ENCODE measurements around the gene SPSB3. TPM values are rescaled to one million over a fixed set of nuclear protein-coding genes. Genes with fewer than 3 reads are reported as not detected.

The SPSB3 gene
- total and polyA plus RNA-seq, 9 of the 15 experiments (the other 6 are each of a cell fraction or from before 2014, with no cell fraction given): 0.39 to 37.4 (median 7.1) TPM

DNA sequence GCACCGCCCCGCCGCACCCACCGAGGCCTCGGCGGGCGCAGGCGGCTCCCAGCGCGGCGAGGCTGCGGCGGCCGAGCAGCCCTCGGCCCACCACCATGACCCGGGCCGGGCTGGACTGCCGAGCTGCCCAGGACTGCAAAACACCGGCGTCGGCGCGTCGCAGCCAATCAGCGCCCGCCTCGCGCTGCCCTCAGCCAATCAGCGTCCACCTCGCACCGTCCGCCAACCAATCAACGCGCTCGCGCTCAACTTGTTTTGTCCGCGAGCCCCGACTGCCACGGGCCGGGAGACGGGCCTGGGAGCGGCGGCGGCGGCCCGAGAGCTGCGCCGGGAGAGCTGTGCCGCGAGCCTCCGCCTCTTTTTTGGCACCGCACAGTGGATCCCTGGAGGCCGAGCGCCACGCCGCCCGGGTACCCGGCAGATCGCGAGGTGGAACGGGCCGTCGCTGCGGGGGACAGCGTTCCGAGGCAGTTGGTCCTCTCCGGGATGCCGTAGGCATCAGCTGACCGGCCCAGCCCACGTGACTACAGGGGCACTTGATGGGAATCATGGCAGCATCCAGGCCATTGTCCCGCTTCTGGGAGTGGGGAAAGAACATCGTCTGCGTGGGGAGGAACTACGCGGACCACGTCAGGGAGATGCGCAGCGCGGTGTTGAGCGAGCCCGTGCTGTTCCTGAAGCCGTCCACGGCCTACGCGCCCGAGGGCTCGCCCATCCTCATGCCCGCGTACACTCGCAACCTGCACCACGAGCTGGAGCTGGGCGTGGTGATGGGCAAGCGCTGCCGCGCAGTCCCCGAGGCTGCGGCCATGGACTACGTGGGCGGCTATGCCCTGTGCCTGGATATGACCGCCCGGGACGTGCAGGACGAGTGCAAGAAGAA, 44.6 kb upstream of the SPSB3 start, which contains the start of the genes FAHD1 and HAGH (continued):
- TF ChIP-seq, protein P1, sequence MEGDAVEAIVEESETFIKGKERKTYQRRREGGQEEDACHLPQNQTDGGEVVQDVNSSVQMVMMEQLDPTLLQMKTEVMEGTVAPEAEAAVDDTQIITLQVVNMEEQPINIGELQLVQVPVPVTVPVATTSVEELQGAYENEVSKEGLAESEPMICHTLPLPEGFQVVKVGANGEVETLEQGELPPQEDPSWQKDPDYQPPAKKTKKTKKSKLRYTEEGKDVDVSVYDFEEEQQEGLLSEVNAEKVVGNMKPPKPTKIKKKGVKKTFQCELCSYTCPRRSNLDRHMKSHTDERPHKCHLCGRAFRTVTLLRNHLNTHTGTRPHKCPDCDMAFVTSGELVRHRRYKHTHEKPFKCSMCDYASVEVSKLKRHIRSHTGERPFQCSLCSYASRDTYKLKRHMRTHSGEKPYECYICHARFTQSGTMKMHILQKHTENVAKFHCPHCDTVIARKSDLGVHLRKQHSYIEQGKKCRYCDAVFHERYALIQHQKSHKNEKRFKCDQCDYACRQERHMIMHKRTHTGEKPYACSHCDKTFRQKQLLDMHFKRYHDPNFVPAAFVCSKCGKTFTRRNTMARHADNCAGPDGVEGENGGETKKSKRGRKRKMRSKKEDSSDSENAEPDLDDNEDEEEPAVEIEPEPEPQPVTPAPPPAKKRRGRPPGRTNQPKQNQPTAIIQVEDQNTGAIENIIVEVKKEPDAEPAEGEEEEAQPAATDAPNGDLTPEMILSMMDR (IDR thresholded peaks at IDR 0.05 in 2 of 3, conservative IDR thresholded peaks at IDR 0.05 in 1 of 3; ENCODE audit: insufficient read depth in 2 of 3, low read depth in 1 of 3, low read length in 3 of 3): no peak
- TF ChIP-seq, protein P2, sequence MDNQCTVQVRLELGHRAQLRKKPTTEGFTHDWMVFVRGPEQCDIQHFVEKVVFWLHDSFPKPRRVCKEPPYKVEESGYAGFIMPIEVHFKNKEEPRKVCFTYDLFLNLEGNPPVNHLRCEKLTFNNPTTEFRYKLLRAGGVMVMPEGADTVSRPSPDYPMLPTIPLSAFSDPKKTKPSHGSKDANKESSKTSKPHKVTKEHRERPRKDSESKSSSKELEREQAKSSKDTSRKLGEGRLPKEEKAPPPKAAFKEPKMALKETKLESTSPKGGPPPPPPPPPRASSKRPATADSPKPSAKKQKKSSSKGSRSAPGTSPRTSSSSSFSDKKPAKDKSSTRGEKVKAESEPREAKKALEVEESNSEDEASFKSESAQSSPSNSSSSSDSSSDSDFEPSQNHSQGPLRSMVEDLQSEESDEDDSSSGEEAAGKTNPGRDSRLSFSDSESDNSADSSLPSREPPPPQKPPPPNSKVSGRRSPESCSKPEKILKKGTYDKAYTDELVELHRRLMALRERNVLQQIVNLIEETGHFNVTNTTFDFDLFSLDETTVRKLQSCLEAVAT (IDR thresholded peaks at IDR 0.05): peak; percentile 16 to 28; a peak in 1 of 4 replicates
- TF ChIP-seq HDAC3 (IDR thresholded peaks at IDR 0.05; ENCODE audit: borderline replicate concordance, partially characterized antibody) (no peak), U2AF1 (optimal IDR thresholded peaks at IDR 0.05; ENCODE audit: low read depth, low read length) (peak; percentile 45), ATF7 (IDR thresholded peaks at IDR 0.05) (peak; percentile 84), FUS (optimal IDR thresholded peaks at IDR 0.05; ENCODE audit: low read depth, low read length) (peak; percentile 67), SIN3A (IDR thresholded peaks at IDR 0.05; ENCODE audit: borderline replicate concordance in 2 of 2, control insufficient read depth in 1 of 2, low read depth in 2 of 2, low read length in 2 of 2) (peak; percentile 96 to 98; a peak in 3 of 4 replicates), ZNF253 (CRISPR knock-in tag; conservative IDR thresholded peaks at IDR 0.05) (no peak), ZNF197 (CRISPR knock-in tag; IDR thresholded peaks at IDR 0.05; ENCODE audit: low read depth) (no peak), KLF6 (CRISPR knock-in tag; IDR thresholded peaks at IDR 0.05; ENCODE audit: borderline replicate concordance) (no peak), NONO (IDR thresholded peaks at IDR 0.05; ENCODE audit: low read depth in 2 of 2, low read length in 1 of 2) (no peak; a peak in 2 of 4 replicates), ZNF707 (CRISPR knock-in tag; conservative IDR thresholded peaks at IDR 0.05) (no peak), HNRNPL (IDR thresholded peaks at IDR 0.05; ENCODE audit: low read depth, low read length) (0 out of 2 replicates have a peak, but pooled peaks have one; percentile 55)
- TF ChIP-seq, protein P3, sequence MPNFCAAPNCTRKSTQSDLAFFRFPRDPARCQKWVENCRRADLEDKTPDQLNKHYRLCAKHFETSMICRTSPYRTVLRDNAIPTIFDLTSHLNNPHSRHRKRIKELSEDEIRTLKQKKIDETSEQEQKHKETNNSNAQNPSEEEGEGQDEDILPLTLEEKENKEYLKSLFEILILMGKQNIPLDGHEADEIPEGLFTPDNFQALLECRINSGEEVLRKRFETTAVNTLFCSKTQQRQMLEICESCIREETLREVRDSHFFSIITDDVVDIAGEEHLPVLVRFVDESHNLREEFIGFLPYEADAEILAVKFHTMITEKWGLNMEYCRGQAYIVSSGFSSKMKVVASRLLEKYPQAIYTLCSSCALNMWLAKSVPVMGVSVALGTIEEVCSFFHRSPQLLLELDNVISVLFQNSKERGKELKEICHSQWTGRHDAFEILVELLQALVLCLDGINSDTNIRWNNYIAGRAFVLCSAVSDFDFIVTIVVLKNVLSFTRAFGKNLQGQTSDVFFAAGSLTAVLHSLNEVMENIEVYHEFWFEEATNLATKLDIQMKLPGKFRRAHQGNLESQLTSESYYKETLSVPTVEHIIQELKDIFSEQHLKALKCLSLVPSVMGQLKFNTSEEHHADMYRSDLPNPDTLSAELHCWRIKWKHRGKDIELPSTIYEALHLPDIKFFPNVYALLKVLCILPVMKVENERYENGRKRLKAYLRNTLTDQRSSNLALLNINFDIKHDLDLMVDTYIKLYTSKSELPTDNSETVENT (CRISPR knock-in tag; IDR thresholded peaks at IDR 0.05): peak; percentile 47; the same call in 1 of the 2 replicates
- TF ChIP-seq, protein P4, sequence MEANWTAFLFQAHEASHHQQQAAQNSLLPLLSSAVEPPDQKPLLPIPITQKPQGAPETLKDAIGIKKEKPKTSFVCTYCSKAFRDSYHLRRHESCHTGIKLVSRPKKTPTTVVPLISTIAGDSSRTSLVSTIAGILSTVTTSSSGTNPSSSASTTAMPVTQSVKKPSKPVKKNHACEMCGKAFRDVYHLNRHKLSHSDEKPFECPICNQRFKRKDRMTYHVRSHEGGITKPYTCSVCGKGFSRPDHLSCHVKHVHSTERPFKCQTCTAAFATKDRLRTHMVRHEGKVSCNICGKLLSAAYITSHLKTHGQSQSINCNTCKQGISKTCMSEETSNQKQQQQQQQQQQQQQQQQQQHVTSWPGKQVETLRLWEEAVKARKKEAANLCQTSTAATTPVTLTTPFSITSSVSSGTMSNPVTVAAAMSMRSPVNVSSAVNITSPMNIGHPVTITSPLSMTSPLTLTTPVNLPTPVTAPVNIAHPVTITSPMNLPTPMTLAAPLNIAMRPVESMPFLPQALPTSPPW (CRISPR knock-in tag; IDR thresholded peaks at IDR 0.05): peak; percentile 70

Measured in K562 (cell line).